Choroid plexus epithelial cell (primary cell): Measurements from ENCODE around the gene ITGA2.
"Not testable (repeated sequence)": the region's sequence is repeated elsewhere in the genome, so short reads cannot be mapped to it uniquely, and the experiment has no call there.

ENCODE experiments used
- DNase-seq: peaks from one replicate; pipeline ENCODE4 v3.0.0-alpha.2; 2010; ENCODE audit warnings: low read depth
- H3K4me3 ChIP-seq: 2 replicates; pipeline ENCODE4 v1.5.1; 2011; ENCODE audit warnings: low read depth, mild to moderate bottlenecking, control low read depth, low read length, moderate library complexity
- TF ChIP-seq, protein P1 (sequence below): conservative IDR thresholded peaks from 2 replicates; pipeline ENCODE4 v1.5.1; 2011; ENCODE audit warnings: low read depth, mild to moderate bottlenecking, control low read depth, inconsistent platforms, low read length, moderate library complexity

ITGA2 gene

DNA sequence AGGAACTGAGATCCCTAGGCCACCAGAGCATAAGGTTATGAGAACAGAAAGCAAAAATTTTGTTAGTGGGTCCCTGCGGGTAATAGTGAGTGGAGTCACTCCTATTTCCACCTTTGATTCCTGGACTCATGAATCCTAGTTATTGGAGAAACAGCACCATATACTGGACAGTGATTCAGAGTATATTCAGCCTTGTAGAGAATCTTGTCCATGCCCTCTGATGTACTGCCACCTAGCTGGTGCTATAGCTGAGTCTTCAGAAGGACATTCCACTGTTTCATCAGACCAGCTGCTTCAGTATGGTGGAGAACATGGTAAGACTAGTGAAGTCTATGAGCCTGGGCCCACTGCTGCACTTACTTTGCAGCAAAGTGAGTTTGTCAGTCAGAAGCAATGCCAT lies 25.0 kb upstream of the ITGA2 start:
- H3K4me3 ChIP-seq, result no peak overlapping the region
- no peak for DNase-seq
- TF ChIP-seq, protein P1, sequence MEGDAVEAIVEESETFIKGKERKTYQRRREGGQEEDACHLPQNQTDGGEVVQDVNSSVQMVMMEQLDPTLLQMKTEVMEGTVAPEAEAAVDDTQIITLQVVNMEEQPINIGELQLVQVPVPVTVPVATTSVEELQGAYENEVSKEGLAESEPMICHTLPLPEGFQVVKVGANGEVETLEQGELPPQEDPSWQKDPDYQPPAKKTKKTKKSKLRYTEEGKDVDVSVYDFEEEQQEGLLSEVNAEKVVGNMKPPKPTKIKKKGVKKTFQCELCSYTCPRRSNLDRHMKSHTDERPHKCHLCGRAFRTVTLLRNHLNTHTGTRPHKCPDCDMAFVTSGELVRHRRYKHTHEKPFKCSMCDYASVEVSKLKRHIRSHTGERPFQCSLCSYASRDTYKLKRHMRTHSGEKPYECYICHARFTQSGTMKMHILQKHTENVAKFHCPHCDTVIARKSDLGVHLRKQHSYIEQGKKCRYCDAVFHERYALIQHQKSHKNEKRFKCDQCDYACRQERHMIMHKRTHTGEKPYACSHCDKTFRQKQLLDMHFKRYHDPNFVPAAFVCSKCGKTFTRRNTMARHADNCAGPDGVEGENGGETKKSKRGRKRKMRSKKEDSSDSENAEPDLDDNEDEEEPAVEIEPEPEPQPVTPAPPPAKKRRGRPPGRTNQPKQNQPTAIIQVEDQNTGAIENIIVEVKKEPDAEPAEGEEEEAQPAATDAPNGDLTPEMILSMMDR, result peak; percentile 9

- DNase-seq, H3K4me3 ChIP-seq: not testable (repeated sequence)
Observed at GRCh38 chr5:52976157-52976556, 13.0 kb upstream of the ITGA2 start.

- no peak for DNase-seq
- no peak overlapping the region for H3K4me3 ChIP-seq
- TF ChIP-seq, protein P1, result no peak
Observed at GRCh38 chr5:52977264-52977897, 11.8 kb upstream of the ITGA2 start.

GRCh38 chr5:52981507-52981906 lies 7.6 kb upstream of the ITGA2 start:
- no peak for DNase-seq
- TF ChIP-seq, protein P1, result no peak

DNA sequence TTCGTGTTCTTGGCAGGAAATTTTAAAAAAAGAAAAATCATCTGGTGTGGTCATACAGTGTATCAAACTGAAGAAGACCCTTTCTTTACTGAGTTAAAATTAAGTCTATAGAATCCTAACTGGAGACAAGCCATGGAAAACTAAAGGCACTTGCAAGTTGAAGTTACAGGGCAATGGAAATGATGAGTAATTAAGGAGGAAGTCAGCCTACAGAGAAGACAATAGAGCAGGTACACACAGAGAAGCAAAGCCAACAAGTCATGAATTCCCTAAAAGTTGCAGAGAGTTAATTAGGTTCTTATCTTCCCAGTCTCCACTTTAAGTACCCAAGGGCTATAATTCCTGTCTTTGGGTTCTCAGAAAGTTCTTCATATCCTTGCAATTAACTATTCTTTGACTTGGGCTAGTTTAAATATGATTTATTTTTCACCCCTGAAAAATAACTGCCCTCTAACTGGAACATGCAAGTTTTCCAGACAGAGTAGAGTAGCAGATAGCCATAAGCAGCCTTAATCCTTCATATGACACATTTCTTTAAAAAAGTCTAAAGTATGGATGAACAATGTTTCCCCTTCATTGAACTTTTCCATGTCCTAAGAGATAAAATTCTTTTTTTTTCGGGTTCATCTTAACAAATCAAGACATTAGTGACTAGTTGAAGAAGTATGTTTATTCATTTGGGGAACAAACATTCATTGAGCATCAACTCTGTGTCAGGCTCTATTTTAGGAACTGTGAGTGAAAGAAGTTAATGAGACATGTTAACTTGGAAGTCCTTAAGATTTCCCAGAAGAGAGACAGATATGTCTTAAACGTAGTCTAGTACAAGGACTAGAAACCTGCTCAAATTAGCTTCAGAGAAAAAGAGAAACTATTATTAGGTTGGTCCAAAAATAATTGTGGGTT lies 5.2 kb upstream of the ITGA2 start:
- TF ChIP-seq, protein P1, result no peak
- no peak for DNase-seq
- H3K4me3 ChIP-seq, result no peak overlapping the region

More at GRCh38 chr5:52981507-52981906, 7.6 kb upstream of the ITGA2 start:
- no peak overlapping the region for H3K4me3 ChIP-seq

DNA sequence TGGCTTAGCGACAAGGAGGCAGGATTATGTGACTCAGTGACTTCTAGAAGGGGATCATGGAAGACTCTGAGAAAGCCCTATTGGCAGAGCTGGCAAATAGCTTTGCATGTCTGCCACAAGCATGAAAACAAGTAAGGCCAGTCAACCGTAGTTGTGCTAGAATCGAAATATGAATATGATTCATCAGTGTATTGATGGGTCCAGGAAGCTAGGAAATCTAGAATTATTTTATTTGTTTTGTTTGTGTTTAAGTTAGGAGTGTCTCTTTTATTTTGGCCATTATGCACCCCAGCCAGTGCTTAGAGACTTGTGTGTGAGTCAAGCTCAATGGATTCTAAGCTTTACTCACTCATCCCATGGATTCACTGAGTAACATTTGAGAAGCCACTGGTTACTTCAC lies 3.8 kb upstream of the ITGA2 start:
- TF ChIP-seq, protein P1, result no peak
- H3K4me3 ChIP-seq, result no peak overlapping the region
- no peak for DNase-seq

- TF ChIP-seq, protein P1, result no peak
- peak overlapping the region; percentile 6 for H3K4me3 ChIP-seq
- DNase-seq, result peak; percentile 51
Observed at GRCh38 chr5:52987711-52988331, 1.3 kb upstream of the ITGA2 start.
